HEK293 (cell line): ENCODE results near the gene C2CD2.

ENCODE experiments used
- CTCF ChIA-PET: fragments of 350-600 bp; formaldehyde crosslinking; extraction: SDS; loops from one replicate; lab custom pipeline; 2021; ENCODE audit warnings: antibody characterized with exemption; lab: Yijun Ruan, JAX
- POLR2A ChIA-PET: fragments of 300-600 bp; formaldehyde crosslinking; extraction: SDS; loops from one replicate; lab custom pipeline; 2020; ENCODE audit warnings: antibody characterized with exemption, inconsistent platforms; lab: Yijun Ruan, JAX
- H3K27ac ChIP-seq: fragments of 200-500 bp; sonication (Bioruptor generic); 2 replicates; pipeline ENCODE4 v1.5.1; 2014; ENCODE audit warnings: low read depth, low read length, control low read depth, inconsistent platforms; ENCODE audit errors: extremely low read depth
- H3K36me3 ChIP-seq, 2 experiments: fragments of 200-500 bp in 1 of 2; sonication (Bioruptor generic) in 1 of 2; 1 replicate in 1 of 2; 2 replicates in 1 of 2; pipeline ENCODE4 v1.5.1; 2014 to 2017; ENCODE audit warnings: inconsistent platforms in 2 of 2, low read length in 2 of 2; ENCODE audit not compliant: control insufficient read depth in 2 of 2, insufficient read depth in 1 of 2
- H3K4me1 ChIP-seq: fragments of 200-500 bp; sonication (Bioruptor generic); 2 replicates; pipeline ENCODE4 v1.5.1; 2014; ENCODE audit warnings: mild to moderate bottlenecking, low read length, inconsistent platforms; ENCODE audit not compliant: control insufficient read depth, insufficient read depth
- H3K4me3 ChIP-seq: 2 replicates; pipeline ENCODE4 v1.5.1; 2011; ENCODE audit warnings: low read depth, mild to moderate bottlenecking, control low read depth, low read length, moderate library complexity
- H3K9me3 ChIP-seq: fragments of 200-500 bp; sonication (Bioruptor generic); 2 replicates; pipeline ENCODE4 v1.5.1; 2014; ENCODE audit warnings: low read depth, low read length, inconsistent platforms; ENCODE audit not compliant: control insufficient read depth, insufficient read depth
- GFI1B ChIP-seq: fragments of 450-650 bp; formaldehyde crosslinking; IDR thresholded peaks from 2 replicates; pipeline ENCODE4 v1.5.1; 2016; ENCODE audit warnings: missing biosample characterization, missing genetic modification characterization
- GLI2 ChIP-seq: fragments of 450-650 bp; formaldehyde crosslinking; IDR thresholded peaks from 2 replicates; pipeline ENCODE4; 2017; ENCODE audit warnings: missing biosample characterization, missing genetic modification characterization, low read depth, borderline replicate concordance
- GLIS2 ChIP-seq: fragments of 450-650 bp; formaldehyde crosslinking; IDR thresholded peaks from 2 replicates; pipeline ENCODE4 v1.5.1; 2016; ENCODE audit warnings: missing biosample characterization, missing genetic modification characterization
- HOXC10 ChIP-seq: sonication (generic); formaldehyde crosslinking; IDR thresholded peaks from 2 replicates; pipeline ENCODE4 v1.8.1; 2023; ENCODE audit warnings: mild to moderate bottlenecking, missing genetic modification reagents
- KLF9 ChIP-seq: fragments of 450-650 bp; formaldehyde crosslinking; IDR thresholded peaks from 2 replicates; pipeline ENCODE4 v1.5.1; 2016; ENCODE audit warnings: missing biosample characterization, missing genetic modification characterization, low read depth
- PBX3 ChIP-seq: sonication (generic); formaldehyde crosslinking; IDR thresholded peaks from 2 replicates; pipeline ENCODE4 v1.8.1; 2022; ENCODE audit warnings: mild to moderate bottlenecking, moderate library complexity, missing genetic modification reagents
- REPIN1 ChIP-seq: fragments of 450-650 bp; formaldehyde crosslinking; IDR thresholded peaks from 2 replicates; pipeline ENCODE4 v1.5.1; 2017; ENCODE audit warnings: missing biosample characterization, missing genetic modification characterization, low read depth
- SETDB1 ChIP-seq: IDR thresholded peaks from one replicate; pipeline ENCODE4 v1.6.1; 2017; ENCODE audit warnings: mild to moderate bottlenecking, low read length, moderate library complexity, mixed read lengths; ENCODE audit not compliant: insufficient read length
- TRIM28 ChIP-seq: IDR thresholded peaks from 2 replicates; pipeline ENCODE4 v1.6.1; 2011; ENCODE audit warnings: low read length, control low read depth, borderline replicate concordance
- ZBTB17 ChIP-seq: fragments of 450-650 bp; formaldehyde crosslinking; IDR thresholded peaks from 2 replicates; pipeline ENCODE4 v1.5.1; 2016; ENCODE audit warnings: missing biosample characterization, missing genetic modification characterization
- ZFP37 ChIP-seq: fragments of 450-650 bp; formaldehyde crosslinking; IDR thresholded peaks from 2 replicates; pipeline ENCODE4 v1.5.1; 2016; ENCODE audit warnings: missing biosample characterization, missing genetic modification characterization
- ZNF114 ChIP-seq: fragments of 450-650 bp; formaldehyde crosslinking; IDR thresholded peaks from 2 replicates; pipeline ENCODE4 v1.5.0; 2017; ENCODE audit warnings: missing biosample characterization, missing genetic modification characterization
- ZNF214 ChIP-seq: fragments of 450-650 bp; formaldehyde crosslinking; IDR thresholded peaks from 2 replicates; pipeline ENCODE4 v1.5.1; 2017; ENCODE audit warnings: missing biosample characterization, mild to moderate bottlenecking, missing genetic modification characterization, borderline replicate concordance
- ZNF239 ChIP-seq: fragments of 450-650 bp; formaldehyde crosslinking; IDR thresholded peaks from 2 replicates; pipeline ENCODE4 v1.5.1; 2016; ENCODE audit warnings: missing biosample characterization, missing genetic modification characterization
- ZNF624 ChIP-seq: fragments of 450-650 bp; formaldehyde crosslinking; IDR thresholded peaks from 2 replicates; pipeline ENCODE4 v1.5.1; 2017; ENCODE audit warnings: missing biosample characterization, missing genetic modification characterization
- ZNF629 ChIP-seq: fragments of 450-650 bp; formaldehyde crosslinking; IDR thresholded peaks from 2 replicates; pipeline ENCODE4 v1.5.1; 2017; ENCODE audit warnings: missing biosample characterization, missing genetic modification characterization
- ZNF654 ChIP-seq: fragments of 450-650 bp; formaldehyde crosslinking; IDR thresholded peaks from 2 replicates; pipeline ENCODE4 v1.5.1; 2016; ENCODE audit warnings: low read depth, missing biosample characterization, missing genetic modification characterization
- ZNF707 ChIP-seq: fragments of 450-650 bp; formaldehyde crosslinking; IDR thresholded peaks from 2 replicates; pipeline ENCODE4 v1.5.1; 2016; ENCODE audit warnings: missing biosample characterization, missing genetic modification characterization
- ZNF768 ChIP-seq: fragments of 450-650 bp; formaldehyde crosslinking; IDR thresholded peaks from 2 replicates; pipeline ENCODE4 v1.5.1; 2018; ENCODE audit warnings: missing biosample characterization, mild to moderate bottlenecking, missing genetic modification characterization
- ZSCAN30 ChIP-seq: fragments of 450-650 bp; IDR thresholded peaks from 2 replicates; pipeline ENCODE4 v1.5.1; 2018; ENCODE audit warnings: missing biosample characterization, mild to moderate bottlenecking, missing genetic modification characterization, moderate library complexity
- TF ChIP-seq, protein P1 (sequence below): fragments of 450-650 bp; formaldehyde crosslinking; IDR thresholded peaks from 2 replicates; pipeline ENCODE4; 2016; ENCODE audit warnings: missing biosample characterization, missing genetic modification characterization
- TF ChIP-seq, protein P2 (sequence below): fragments of 450-650 bp; formaldehyde crosslinking; IDR thresholded peaks from 2 replicates; pipeline ENCODE4 v1.5.1; 2016; ENCODE audit warnings: missing biosample characterization, missing genetic modification characterization
- TF ChIP-seq, protein P3 (sequence below): fragments of 450-650 bp; formaldehyde crosslinking; IDR thresholded peaks from 2 replicates; pipeline ENCODE4 v1.5.1; 2016; ENCODE audit warnings: missing biosample characterization, missing genetic modification characterization

Gene C2CD2

GRCh38 chr21:41927727-41928409 is 25.9 kb downstream of the C2CD2 start (continued):
- TF ChIP-seq, protein P1, sequence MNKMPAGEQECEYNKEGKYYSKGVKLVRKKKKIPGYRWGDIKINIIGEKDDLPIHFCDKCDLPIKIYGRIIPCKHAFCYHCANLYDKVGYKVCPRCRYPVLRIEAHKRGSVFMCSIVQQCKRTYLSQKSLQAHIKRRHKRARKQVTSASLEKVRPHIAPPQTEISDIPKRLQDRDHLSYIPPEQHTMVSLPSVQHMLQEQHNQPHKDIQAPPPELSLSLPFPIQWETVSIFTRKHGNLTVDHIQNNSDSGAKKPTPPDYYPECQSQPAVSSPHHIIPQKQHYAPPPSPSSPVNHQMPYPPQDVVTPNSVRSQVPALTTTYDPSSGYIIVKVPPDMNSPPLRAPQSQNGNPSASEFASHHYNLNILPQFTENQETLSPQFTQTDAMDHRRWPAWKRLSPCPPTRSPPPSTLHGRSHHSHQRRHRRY (tag by site-specific recombination) = no peak
- no peak for TF ChIP-seq ZNF707 (tag by site-specific recombination)
- TF ChIP-seq ZNF239 (tag by site-specific recombination) = no peak
- TF ChIP-seq HOXC10 (CRISPR knock-in tag) = no peak
- no peak for TF ChIP-seq ZNF214 (tag by site-specific recombination)
- TF ChIP-seq ZNF624 (tag by site-specific recombination) = no peak
- no peak for TF ChIP-seq ZFP37 (tag by site-specific recombination)
- no peak for TF ChIP-seq GLIS2 (tag by site-specific recombination)

GRCh38 chr21:41926807-41927171 is 27.0 kb downstream of the C2CD2 start:
- TF ChIP-seq ZBTB17 (tag by site-specific recombination) (0 out of 2 replicates have a peak, but pooled peaks have one; percentile 23), ZSCAN30 (no peak), ZNF654 (no peak)
- TF ChIP-seq, all 188 proteins: peak for 1
- Histone ChIP-seq H3K4me1 (no peaks in the 10 kb centered on the region), H3K9me3 (no peaks in the 10 kb centered on the region), H3K27ac (no peak overlapping the region), H3K4me3 (no peak overlapping the region), H3K36me3 (no peaks in the 10 kb centered on the region)
- ChIA-PET CTCF (interaction anchor here (0.6 to 1.4 kb wide), 4 partner anchors 54 to 682 kb away, joined by 3 to 10 read pairs (median 4); no protein-coding TSS in a partner anchor), POLR2A (interaction anchor here (0.6 to 1.5 kb wide), 2 partner anchors 16 to 22 kb away, joined by 4 read pairs; no protein-coding TSS in a partner anchor)

GRCh38 chr21:41926117-41926806 is 27.6 kb downstream of the C2CD2 start:
- CTCF ChIA-PET = interaction anchor here (0.6 to 1.4 kb wide), 4 partner anchors 46 to 682 kb away, joined by 4 to 10 read pairs (median 4); no protein-coding TSS in a partner anchor
- TF ChIP-seq ZNF629 (no peak), TRIM28 (no peak), ZNF768 (tag by site-specific recombination) (no peak), KLF9 (no peak), ZNF114 (tag by site-specific recombination) (no peak), SETDB1 (no peak), PBX3 (CRISPR knock-in tag) (no peak), GFI1B (tag by site-specific recombination) (no peak), GLI2 (tag by site-specific recombination) (no peak), REPIN1 (tag by site-specific recombination) (no peak)
- TF ChIP-seq, protein P2, sequence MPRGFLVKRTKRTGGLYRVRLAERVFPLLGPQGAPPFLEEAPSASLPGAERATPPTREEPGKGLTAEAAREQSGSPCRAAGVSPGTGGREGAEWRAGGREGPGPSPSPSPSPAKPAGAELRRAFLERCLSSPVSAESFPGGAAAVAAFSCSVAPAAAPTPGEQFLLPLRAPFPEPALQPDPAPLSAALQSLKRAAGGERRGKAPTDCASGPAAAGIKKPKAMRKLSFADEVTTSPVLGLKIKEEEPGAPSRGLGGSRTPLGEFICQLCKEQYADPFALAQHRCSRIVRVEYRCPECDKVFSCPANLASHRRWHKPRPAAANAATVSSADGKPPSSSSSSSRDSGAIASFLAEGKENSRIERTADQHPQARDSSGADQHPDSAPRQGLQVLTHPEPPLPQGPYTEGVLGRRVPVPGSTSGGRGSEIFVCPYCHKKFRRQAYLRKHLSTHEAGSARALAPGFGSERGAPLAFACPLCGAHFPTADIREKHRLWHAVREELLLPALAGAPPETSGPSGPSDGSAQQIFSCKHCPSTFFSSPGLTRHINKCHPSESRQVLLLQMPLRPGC (tag by site-specific recombination) = no peak
- TF ChIP-seq, protein P3, sequence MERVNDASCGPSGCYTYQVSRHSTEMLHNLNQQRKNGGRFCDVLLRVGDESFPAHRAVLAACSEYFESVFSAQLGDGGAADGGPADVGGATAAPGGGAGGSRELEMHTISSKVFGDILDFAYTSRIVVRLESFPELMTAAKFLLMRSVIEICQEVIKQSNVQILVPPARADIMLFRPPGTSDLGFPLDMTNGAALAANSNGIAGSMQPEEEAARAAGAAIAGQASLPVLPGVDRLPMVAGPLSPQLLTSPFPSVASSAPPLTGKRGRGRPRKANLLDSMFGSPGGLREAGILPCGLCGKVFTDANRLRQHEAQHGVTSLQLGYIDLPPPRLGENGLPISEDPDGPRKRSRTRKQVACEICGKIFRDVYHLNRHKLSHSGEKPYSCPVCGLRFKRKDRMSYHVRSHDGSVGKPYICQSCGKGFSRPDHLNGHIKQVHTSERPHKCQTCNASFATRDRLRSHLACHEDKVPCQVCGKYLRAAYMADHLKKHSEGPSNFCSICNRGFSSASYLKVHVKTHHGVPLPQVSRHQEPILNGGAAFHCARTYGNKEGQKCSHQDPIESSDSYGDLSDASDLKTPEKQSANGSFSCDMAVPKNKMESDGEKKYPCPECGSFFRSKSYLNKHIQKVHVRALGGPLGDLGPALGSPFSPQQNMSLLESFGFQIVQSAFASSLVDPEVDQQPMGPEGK (tag by site-specific recombination) = no peak
- H3K36me3 ChIP-seq = no peaks in the 10 kb centered on the region
- POLR2A ChIA-PET = interaction anchor here (0.6 to 1.5 kb wide), 2 partner anchors 17 to 21 kb away, joined by 4 read pairs; no protein-coding TSS in a partner anchor
- H3K9me3 ChIP-seq = no peaks in the 10 kb centered on the region
- no peak overlapping the region for H3K4me3 ChIP-seq
- no peak overlapping the region for H3K27ac ChIP-seq
- H3K4me1 ChIP-seq = no peaks in the 10 kb centered on the region
